A673 (cell line): ENCODE results near the gene ASB6. TPM values are rescaled to one million over a fixed set of nuclear protein-coding genes. Genes with fewer than 3 reads are reported as not detected.

Source experiments
- BruUV-seq: library from RNA; stranded (reverse); fragments of 400-500 nt; replicated peaks from 2 replicates; lab custom pipeline; 2021; lab: Mats Ljungman, UMichigan
- CTCF ChIA-PET: fragments of 300-600 bp; sonication (Branson Sonifier 250); formaldehyde crosslinking; loops from one replicate; lab custom pipeline; 2022; ENCODE audit warnings: antibody characterized with exemption; lab: Charles Lee
- POLR2A ChIA-PET: fragments of 300-600 bp; sonication (Branson Sonifier 250); formaldehyde crosslinking; loops from one replicate; lab custom pipeline; 2022; ENCODE audit warnings: antibody characterized with exemption; ENCODE audit not compliant: low non-redundant PET; lab: Charles Lee
- DNase-seq: peaks from one replicate; pipeline ENCODE4 v3.0.0-alpha.2; 2015; ENCODE audit warnings: low spot score
- H3K27ac ChIP-seq: fragments of 200-600 bp; sonication (generic); 2 replicates; pipeline ENCODE4 v1.5.1; 2016; ENCODE audit warnings: mixed run types, low read depth, mild to moderate bottlenecking, mixed read lengths, antibody characterized with exemption, low read length; ENCODE audit not compliant: poor library complexity, severe bottlenecking
- H3K27me3 ChIP-seq: fragments of 200-600 bp; sonication (generic); replicated peaks from 2 replicates; pipeline ENCODE4 v1.6.1; 2017; ENCODE audit warnings: mixed run types, low read depth, mild to moderate bottlenecking, mixed read lengths, antibody characterized with exemption, low read length; ENCODE audit not compliant: insufficient read depth, poor library complexity
- H3K36me3 ChIP-seq: fragments of 200-600 bp; sonication (generic); 2 replicates; pipeline ENCODE4 v1.6.1; 2016; ENCODE audit warnings: mixed run types, mild to moderate bottlenecking, mixed read lengths, antibody characterized with exemption, low read length; ENCODE audit not compliant: insufficient read depth, poor library complexity, severe bottlenecking
- H3K4me1 ChIP-seq: fragments of 200-600 bp; sonication (generic); 2 replicates; pipeline ENCODE4 v1.6.1; 2017; ENCODE audit warnings: mixed run types, mild to moderate bottlenecking, mixed read lengths, antibody characterized with exemption, low read length; ENCODE audit not compliant: insufficient read depth, poor library complexity, severe bottlenecking
- H3K4me3 ChIP-seq: fragments of 200-600 bp; sonication (generic); 2 replicates; pipeline ENCODE4 v1.5.1; 2016; ENCODE audit warnings: low read depth, mixed run types, mild to moderate bottlenecking, mixed read lengths, low read length; ENCODE audit not compliant: poor library complexity, severe bottlenecking
- H3K9me3 ChIP-seq: fragments of 200-600 bp; sonication (generic); 2 replicates; pipeline ENCODE4 v1.6.1; 2016; ENCODE audit warnings: mixed run types, low read depth, mild to moderate bottlenecking, mixed read lengths, antibody characterized with exemption, low read length; ENCODE audit not compliant: poor library complexity, severe bottlenecking
- CTCF ChIP-seq: fragments of 300-800, 200-600 bp; sonication (generic); conservative IDR thresholded peaks from 2 replicates; pipeline ENCODE4 v1.5.1; 2017; ENCODE audit warnings: low read depth, mild to moderate bottlenecking, antibody characterized with exemption, low read length, moderate library complexity, mixed read lengths
- EZH2 ChIP-seq: fragments of 200-600 bp; sonication (generic); IDR thresholded peaks from 2 replicates; pipeline ENCODE4 v1.6.1; 2017; ENCODE audit warnings: borderline replicate concordance, low read depth, mild to moderate bottlenecking, mixed read lengths, antibody characterized with exemption, low read length; ENCODE audit not compliant: poor library complexity, severe bottlenecking
- intact Hi-C: fragments of 100-400 bp; cut with micrococcal nuclease; formaldehyde crosslinking; loops from one replicate; pipeline ENCODE4 v1.10.0; 2022; ENCODE audit not compliant: unreplicated experiment
- total RNA-seq: library from RNA; stranded (reverse); gene quantifications from 2 replicates; pipeline ENCODE4 v1.2.3, GENCODE V29; 2021

ASB6 gene
- total RNA-seq, 1 experiment from 2014 or later: 36.5 TPM

GRCh38 chr9:129620669-129621295 lies 21.2 kb downstream of the ASB6 start, which contains the start of gene C9orf50:
Gene C9orf50 (minus strand): TSS chr9:129621101. CDS start chr9:129620574, 527 bp downstream.
- intact Hi-C loops: no loop called here
- DNase-seq: no peak
- H3K4me3 ChIP-seq: peak within 1 kb of the TSS; percentile 55
- TF ChIP-seq EZH2: no peak
- TF ChIP-seq CTCF: no peak
- BruUV-seq: no TSS peak
- no peaks in the 10 kb centered on the region for H3K27me3 ChIP-seq
- peaks cover 10% of the 10 kb centered on the region for H3K4me1 ChIP-seq
- ChIA-PET CTCF (interaction anchor here (0.5 to 1.3 kb wide), 2 partner anchors 106 to 489 kb away, joined by 5 to 6 read pairs; no protein-coding TSS in a partner anchor), POLR2A (no interaction called here)
- no peaks in the 10 kb centered on the region for H3K9me3 ChIP-seq
- peak within 1 kb of the TSS; percentile 63 for H3K27ac ChIP-seq
- H3K36me3 ChIP-seq: no peaks in the 10 kb centered on the region

- CTCF ChIA-PET: interaction anchor here (0.6 to 1.3 kb wide), 3 partner anchors 8 to 489 kb away, joined by 5 to 11 read pairs (median 6); no protein-coding TSS in a partner anchor
- intact Hi-C loops: no loop called here
- TF ChIP-seq CTCF (peak; percentile 42), EZH2 (no peak)
- Histone ChIP-seq H3K9me3 (no peaks in the 10 kb centered on the region), H3K36me3 (no peaks in the 10 kb centered on the region), H3K27me3 (no peaks in the 10 kb centered on the region), H3K4me1 (peaks cover 10% of the 10 kb centered on the region), H3K4me3 (peak overlapping the region; percentile 55), H3K27ac (peak overlapping the region; percentile 63)
- POLR2A ChIA-PET: no interaction called here
- DNase-seq: peak; percentile 71
- no TSS peak for BruUV-seq
Measured at GRCh38 chr9:129619787-129620668, 21.9 kb downstream of the ASB6 start.

- Histone ChIP-seq H3K4me3 (no peak overlapping the region), H3K4me1 (peaks cover 20% of the 10 kb centered on the region), H3K27ac (no peak overlapping the region), H3K27me3 (no peaks in the 10 kb centered on the region), H3K36me3 (no peaks in the 10 kb centered on the region), H3K9me3 (no peaks in the 10 kb centered on the region)
- no TSS peak for BruUV-seq
- intact Hi-C loops: no loop called here
- TF ChIP-seq EZH2 (no peak), CTCF (peak; percentile 71)
- DNase-seq: peak; percentile 66
- POLR2A ChIA-PET: no interaction called here
- CTCF ChIA-PET: interaction anchor here (0.6 to 1.0 kb wide), 2 partner anchors 367 to 486 kb away, joined by 3 to 5 read pairs; no protein-coding TSS in a partner anchor
Measured at GRCh38 chr9:129617167-129617566, 24.8 kb downstream of the ASB6 start.
